ENCODE data around the gene SLC35E2B.

The SLC35E2B gene

DNA sequence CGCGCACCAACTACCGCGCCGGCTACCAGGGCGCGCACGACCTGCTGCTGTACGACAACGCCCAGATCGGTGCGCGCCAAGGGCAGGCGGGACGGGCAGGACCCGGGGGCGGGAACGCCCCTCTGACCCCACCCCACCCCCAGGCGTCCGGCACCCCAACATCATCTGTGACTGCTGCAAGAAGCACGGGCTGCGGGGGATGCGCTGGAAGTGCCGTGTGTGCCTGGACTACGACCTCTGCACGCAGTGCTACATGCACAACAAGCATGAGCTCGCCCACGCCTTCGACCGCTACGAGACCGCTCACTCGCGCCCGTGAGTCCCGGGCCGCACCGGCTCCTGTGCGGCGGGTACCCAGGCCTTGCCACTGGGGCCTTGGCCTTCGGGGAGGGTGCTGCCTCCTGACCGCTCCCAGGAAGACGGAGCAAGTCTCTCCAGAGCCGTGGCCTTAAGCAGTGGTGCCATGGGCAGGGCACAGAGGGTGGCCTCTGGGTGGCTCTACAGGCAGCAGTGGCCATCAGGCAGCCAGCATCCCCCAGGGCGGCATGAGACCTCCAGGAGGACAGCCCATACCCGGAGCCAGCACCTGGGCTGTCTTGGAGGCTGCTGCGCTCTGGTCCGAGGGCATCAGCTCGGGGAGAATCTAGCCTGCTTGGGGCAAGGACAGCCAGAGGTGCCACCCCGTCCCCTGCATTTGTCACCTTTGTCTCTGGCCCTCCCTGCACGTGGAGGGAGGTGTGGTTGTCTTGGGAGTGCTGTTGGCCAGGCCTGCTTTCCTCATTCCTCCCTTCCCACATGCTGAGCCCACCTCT, 68.8 kb downstream of the SLC35E2B start:
- DNase-seq (ENCODE audit: low read depth) = no peak

- no peak for DNase-seq (ENCODE audit: low read depth)
Measured at GRCh38 chr1:1623181-1623630, 69.4 kb downstream of the SLC35E2B start.

GRCh38 chr1:1622788-1623094, 69.9 kb downstream of the SLC35E2B start:
- DNase-seq (ENCODE audit: low read depth) = no peak

GRCh38 chr1:1622010-1622787, 70.4 kb downstream of the SLC35E2B start:
- peak; percentile 84 for DNase-seq (ENCODE audit: low read depth)

- DNase-seq (ENCODE audit: low read depth) = no peak
Measured at GRCh38 chr1:1621173-1622009, 71.2 kb downstream of the SLC35E2B start.

- DNase-seq (ENCODE audit: low read depth) = no peak
Measured at GRCh38 chr1:1620433-1621139, 72.0 kb downstream of the SLC35E2B start.

DNA sequence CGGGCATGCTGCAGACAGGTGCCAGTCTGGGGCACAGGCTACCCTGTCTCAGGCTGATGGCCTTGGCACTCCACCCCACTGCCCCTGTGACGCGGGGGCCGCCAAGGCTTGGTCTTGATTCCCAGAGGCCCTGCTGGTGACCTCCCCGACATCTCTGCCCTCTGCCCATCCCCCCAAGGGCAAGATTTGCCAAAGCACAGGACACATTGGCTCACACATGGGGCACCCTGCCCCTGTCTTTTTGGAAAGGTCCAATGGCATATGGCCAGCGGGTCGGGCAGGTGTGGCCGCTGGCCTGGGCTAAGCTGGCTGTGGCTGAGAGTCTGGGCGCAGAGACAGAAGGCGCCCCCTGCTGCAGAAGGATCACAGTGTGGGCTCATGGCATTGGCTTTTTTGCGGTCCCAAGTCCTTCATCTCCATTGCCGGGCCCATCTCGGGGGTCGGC, 72.7 kb downstream of the SLC35E2B start:
- DNase-seq (ENCODE audit: low read depth) = no peak

GRCh38 chr1:1618396-1619068, 74.1 kb downstream of the SLC35E2B start:
- no peak for DNase-seq (ENCODE audit: low read depth)

DNA sequence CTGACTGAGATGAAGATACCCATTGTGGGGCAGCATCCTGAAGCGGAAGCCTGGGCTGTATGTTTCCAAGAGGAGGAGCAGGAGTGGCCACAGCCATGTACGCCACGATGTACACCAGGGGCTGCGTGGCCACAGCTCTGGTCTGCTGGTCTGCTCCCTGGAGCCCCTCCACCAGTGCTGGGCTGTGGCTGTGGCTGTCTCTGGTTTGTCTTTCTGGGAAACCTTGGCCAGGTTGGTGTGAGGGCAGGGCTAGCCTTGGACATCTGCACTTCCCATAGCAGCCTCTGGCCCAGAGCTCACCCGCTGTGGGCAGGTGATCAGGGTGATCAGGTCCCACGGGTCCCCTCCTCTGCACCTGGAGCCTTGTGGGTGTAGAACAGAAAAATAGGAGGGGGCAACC, 74.7 kb downstream of the SLC35E2B start:
- no peak for DNase-seq (ENCODE audit: low read depth)

DNA sequence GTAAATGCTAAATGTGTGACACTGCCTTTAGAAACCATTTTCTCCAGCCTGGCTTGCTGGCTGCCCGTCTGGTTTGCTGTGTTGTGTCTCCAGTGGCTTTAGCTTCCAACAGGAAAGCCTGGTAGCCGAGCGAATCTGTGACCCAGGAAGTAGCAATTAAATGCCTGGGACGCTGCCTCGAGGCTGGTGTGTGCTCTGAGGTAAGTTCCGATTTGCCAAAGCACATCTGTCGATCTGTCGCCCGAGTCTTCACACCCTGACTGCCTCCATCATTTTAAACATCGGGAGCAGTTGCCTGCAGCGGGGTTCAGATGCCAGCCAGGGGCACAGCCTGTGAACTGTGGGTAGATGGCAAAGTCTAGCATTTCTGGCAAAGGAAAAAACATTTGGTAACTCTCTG, 75.1 kb downstream of the SLC35E2B start:
- DNase-seq (ENCODE audit: low read depth) = no peak

DNA sequence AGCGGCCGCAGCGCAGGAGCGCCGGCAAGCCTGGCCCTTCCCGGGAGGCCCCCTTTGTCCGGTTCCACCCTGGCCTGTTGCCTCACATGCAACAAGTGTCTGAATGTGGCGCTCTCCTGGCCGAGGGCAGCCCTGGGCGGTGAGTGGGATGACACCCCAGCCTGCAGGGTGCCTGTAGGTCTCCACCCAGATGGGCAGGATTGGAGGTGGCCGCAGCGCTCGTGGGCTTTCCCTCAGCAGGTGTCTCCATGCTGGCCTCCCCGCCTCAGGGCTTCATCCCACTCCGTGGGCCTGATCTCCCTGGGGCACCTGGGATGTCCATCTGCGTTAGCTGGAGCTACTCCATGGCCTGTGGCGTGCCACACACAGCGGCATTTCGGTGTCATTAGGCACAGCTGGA, 75.8 kb downstream of the SLC35E2B start:
- DNase-seq (ENCODE audit: low read depth) = no peak

DNA sequence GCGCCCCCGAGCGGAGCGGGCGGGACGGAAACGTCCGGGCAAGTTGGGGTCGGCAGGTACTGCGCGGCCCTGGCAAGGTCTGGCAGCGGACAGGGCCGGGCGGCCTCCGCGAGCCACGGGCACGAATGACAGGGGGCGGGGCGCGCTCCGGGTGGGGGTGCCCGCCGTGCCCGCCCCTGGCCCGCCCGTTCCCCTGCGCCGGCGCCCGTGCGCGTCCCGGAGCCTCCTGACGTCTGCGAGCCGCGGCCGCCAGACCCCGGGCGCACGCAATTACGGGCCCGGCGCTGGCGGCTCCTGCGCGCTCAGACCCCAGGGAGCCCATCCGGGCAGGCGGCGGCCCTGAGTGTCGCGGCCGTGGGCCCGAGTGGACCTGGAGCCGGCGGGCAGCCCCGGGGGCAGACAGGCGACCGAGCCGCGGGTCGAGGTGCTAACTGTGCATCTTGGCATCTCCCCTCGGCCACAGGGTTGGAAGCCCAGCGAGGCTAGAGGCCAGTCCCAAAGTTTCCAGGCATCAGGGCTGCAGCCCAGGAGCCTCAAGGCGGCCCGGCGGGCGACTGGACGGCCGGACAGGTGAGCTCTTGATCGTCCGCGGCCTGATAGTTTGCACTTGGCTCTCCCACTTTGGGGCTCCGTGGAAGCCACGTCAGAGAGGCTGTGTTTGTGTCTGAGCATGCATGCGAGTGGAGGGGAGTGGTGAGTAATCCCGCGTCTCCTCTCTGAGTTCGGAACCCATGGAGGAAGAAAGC, 76.4 kb downstream of the SLC35E2B start:
- no peak for DNase-seq (ENCODE audit: low read depth)

DNA sequence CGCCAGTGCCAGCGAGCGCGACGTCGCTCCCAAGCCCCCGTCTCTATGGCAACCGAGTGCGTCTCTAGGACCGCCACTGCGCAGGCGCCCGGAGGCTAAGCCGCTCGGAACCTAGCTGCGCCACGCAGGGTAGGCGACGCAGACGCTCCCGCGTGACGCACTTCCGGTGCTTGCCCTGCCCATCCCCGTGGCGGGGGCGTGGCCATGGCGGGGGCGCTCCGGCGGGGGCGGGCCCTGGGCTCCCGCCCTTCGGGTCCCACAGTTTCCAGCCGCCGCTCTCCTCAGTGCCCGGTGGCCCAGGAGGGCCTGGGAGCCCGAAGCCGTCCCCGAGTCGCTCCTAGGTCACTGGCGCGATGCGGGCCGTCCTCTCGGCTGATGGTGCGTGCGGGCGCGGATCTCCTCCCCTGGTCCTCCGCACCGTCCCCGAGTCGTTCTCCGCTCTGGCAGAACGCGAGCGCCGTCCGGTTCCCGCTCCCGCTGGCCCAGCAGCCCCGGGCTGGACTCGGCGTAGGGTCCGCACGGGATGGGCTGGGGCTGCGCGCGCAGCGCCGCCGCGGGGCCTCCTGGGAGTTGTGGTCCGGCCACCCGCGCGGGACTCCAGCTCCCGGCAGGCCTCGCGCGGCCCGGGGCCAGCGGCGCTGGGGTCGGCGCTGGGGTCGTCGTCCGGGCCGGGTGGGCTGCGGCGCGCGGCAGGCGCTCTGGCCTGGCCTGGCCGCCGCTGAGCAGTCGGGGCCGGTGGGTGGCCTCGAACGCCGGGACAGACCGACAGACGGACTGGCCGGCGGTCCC, 77.1 kb downstream of the SLC35E2B start, which contains the start of gene MIB2:
MIB2 (plus strand) TSS at position 245 of the 789 bp plus-strand sequence. CDS start 7,953 bp downstream, outside the sequence.
- DNase-seq (ENCODE audit: low read depth) = peak; percentile 89

GRCh38 chr1:1614954-1615255, 77.7 kb downstream of the SLC35E2B start:
- DNase-seq (ENCODE audit: low read depth) = no peak

- DNase-seq (ENCODE audit: low read depth) = peak; percentile 99
Measured at GRCh38 chr1:1614204-1614953, 78.2 kb downstream of the SLC35E2B start.

- DNase-seq (ENCODE audit: low read depth) = no peak
Measured at GRCh38 chr1:1613509-1614082, 79.0 kb downstream of the SLC35E2B start.

DNA sequence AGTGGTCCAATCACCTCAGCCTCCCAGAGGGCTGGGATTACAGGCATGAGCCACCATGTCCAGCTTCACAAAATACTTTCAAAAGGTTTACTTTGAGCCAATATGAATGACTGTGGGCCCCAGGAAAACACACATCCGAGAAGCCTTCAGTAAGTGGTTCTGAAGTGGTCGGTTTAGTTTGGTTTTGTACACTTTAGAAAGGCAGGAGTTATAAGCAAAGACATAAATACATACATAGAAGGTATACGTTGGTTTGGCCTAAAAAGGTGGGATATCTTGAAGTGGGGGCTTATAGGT, 80.5 kb downstream of the SLC35E2B start:
- no peak for DNase-seq (ENCODE audit: low read depth)

DNA sequence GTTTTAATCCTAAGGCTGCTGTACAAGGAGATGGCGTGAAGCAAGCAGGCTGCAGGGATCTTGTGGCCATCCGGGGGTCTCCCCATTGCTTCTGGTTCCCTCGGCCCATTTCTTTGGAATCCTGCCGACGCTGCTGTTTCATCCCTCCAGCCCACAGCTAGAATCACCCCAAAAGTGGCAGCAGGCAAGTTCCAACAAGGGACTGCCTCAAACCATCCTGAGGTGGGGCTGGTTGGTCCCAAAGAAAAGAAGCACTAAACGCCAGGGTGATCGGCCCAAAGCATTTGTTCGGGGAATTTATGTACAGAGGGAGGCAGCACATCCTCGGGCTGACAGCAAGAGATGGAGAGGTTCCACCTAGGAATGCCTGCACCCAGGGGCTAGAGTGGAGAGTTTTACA, 81.8 kb downstream of the SLC35E2B start:
- no peak for DNase-seq (ENCODE audit: low read depth)
